Astrocyte (in vitro differentiated cells and primary cell): ENCODE data around the gene ITSN1. TPM values are rescaled to one million over a fixed set of nuclear protein-coding genes. Genes with fewer than 3 reads are reported as not detected.

Experiments used
- DNase-seq: peaks from one replicate; pipeline ENCODE4 v3.0.0-alpha.2; 2010; ENCODE audit warnings: low read depth
- FAIRE-seq: peaks from 2 replicates; lab custom pipeline; 2011; peaks lifted over from hg19 to GRCh38; lab: Jason Lieb, UNC
- H2AFZ ChIP-seq: 2 replicates; pipeline ENCODE4 v1.6.0; 2012; ENCODE audit warnings: low read depth, low read length, inconsistent platforms
- H3K27ac ChIP-seq: 2 replicates; pipeline ENCODE4 v1.5.1; 2011; ENCODE audit warnings: low read depth, low read length, inconsistent platforms
- H3K27me3 ChIP-seq: 2 replicates; pipeline ENCODE4 v1.6.0; 2011; ENCODE audit warnings: low read length, inconsistent platforms; ENCODE audit not compliant: insufficient read depth
- H3K36me3 ChIP-seq: 2 replicates; pipeline ENCODE4 v1.5.1; 2011; ENCODE audit warnings: low read length, inconsistent platforms; ENCODE audit not compliant: insufficient read depth
- H3K4me1 ChIP-seq: 2 replicates; pipeline ENCODE4 v1.5.1; 2011; ENCODE audit warnings: low read length, inconsistent platforms; ENCODE audit not compliant: insufficient read depth
- H3K4me2 ChIP-seq: 2 replicates; pipeline ENCODE4 v1.6.0; 2012; ENCODE audit warnings: low read length, inconsistent platforms
- H3K4me3 ChIP-seq: 2 replicates; pipeline ENCODE4 v1.5.1; 2011; ENCODE audit warnings: low read depth, mild to moderate bottlenecking, low read length, inconsistent platforms; ENCODE audit not compliant: insufficient read depth
- H3K79me2 ChIP-seq: 2 replicates; pipeline ENCODE4 v1.6.0; 2012; ENCODE audit warnings: mild to moderate bottlenecking, low read length, inconsistent platforms; ENCODE audit not compliant: insufficient read depth
- H3K9ac ChIP-seq: 2 replicates; pipeline ENCODE4 v1.6.0; 2012; ENCODE audit warnings: mild to moderate bottlenecking, low read length, inconsistent platforms
- H3K9me3 ChIP-seq: 2 replicates; pipeline ENCODE4 v1.5.1; 2012; ENCODE audit warnings: low read depth, mild to moderate bottlenecking, low read length, inconsistent platforms; ENCODE audit not compliant: insufficient read depth
- H4K20me1 ChIP-seq: 2 replicates; pipeline ENCODE4 v1.6.0; 2012; ENCODE audit warnings: low read length, inconsistent platforms; ENCODE audit not compliant: insufficient read depth
- H3K27ac Mint-ChIP-seq: one replicate; pipeline ENCODE4 v1.8.0; 2021; ENCODE audit warnings: mild to moderate bottlenecking, mixed read lengths; ENCODE audit not compliant: unreplicated experiment
- H3K27me3 Mint-ChIP-seq: one replicate; pipeline ENCODE4 v1.8.0; 2021; ENCODE audit warnings: low read depth, mixed read lengths; ENCODE audit not compliant: unreplicated experiment
- H3K36me3 Mint-ChIP-seq: one replicate; pipeline ENCODE4 v1.8.0; 2021; ENCODE audit warnings: low read depth, mixed read lengths; ENCODE audit not compliant: unreplicated experiment
- H3K4me1 Mint-ChIP-seq: one replicate; pipeline ENCODE4 v1.8.0; 2021; ENCODE audit warnings: low read depth, mixed read lengths; ENCODE audit not compliant: unreplicated experiment
- H3K4me3 Mint-ChIP-seq: one replicate; pipeline ENCODE4 v1.8.0; 2021; ENCODE audit warnings: mild to moderate bottlenecking, moderate library complexity, mixed read lengths; ENCODE audit not compliant: unreplicated experiment
- H3K9me3 Mint-ChIP-seq: one replicate; pipeline ENCODE4 v1.8.0; 2021; ENCODE audit warnings: mild to moderate bottlenecking, mixed read lengths; ENCODE audit not compliant: unreplicated experiment
- EZH2 ChIP-seq: IDR thresholded peaks from 2 replicates; pipeline ENCODE4 v1.6.1; 2012; ENCODE audit warnings: mild to moderate bottlenecking, low read length, inconsistent platforms; ENCODE audit not compliant: insufficient read depth
- total RNA-seq: library from RNA; stranded (reverse); gene quantifications from 2 replicates; pipeline ENCODE4 v1.2.1, GENCODE V29; 2021
- TF ChIP-seq, protein P1 (sequence below): IDR thresholded peaks from 2 replicates; pipeline ENCODE4 v1.5.1; 2011; ENCODE audit warnings: low read depth, mild to moderate bottlenecking, inconsistent platforms, low read length, moderate library complexity; ENCODE audit not compliant: insufficient read depth

ITSN1 gene
- total RNA-seq, 1 donor from 2014 or later, result 77.3 TPM

- FAIRE-seq, result no peak
- Mint-ChIP-seq H3K4me1 (peaks cover 20% of the 10 kb centered on the region), H3K27me3 (no peaks in the 10 kb centered on the region), H3K27ac (no peak overlapping the region), H3K4me3 (no peak overlapping the region), H3K36me3 (peaks cover 19% of the 10 kb centered on the region), H3K9me3 (no peaks in the 10 kb centered on the region)
- no peaks in the 10 kb centered on the region for H3K9me3 ChIP-seq
- peaks cover 7% of the 10 kb centered on the region for H3K4me1 ChIP-seq
- H3K36me3 ChIP-seq, result peaks cover 2% of the 10 kb centered on the region
- no peaks in the 10 kb centered on the region for H3K79me2 ChIP-seq
- no peak overlapping the region for H3K9ac ChIP-seq
- TF ChIP-seq EZH2, result no peak
- TF ChIP-seq, protein P1, sequence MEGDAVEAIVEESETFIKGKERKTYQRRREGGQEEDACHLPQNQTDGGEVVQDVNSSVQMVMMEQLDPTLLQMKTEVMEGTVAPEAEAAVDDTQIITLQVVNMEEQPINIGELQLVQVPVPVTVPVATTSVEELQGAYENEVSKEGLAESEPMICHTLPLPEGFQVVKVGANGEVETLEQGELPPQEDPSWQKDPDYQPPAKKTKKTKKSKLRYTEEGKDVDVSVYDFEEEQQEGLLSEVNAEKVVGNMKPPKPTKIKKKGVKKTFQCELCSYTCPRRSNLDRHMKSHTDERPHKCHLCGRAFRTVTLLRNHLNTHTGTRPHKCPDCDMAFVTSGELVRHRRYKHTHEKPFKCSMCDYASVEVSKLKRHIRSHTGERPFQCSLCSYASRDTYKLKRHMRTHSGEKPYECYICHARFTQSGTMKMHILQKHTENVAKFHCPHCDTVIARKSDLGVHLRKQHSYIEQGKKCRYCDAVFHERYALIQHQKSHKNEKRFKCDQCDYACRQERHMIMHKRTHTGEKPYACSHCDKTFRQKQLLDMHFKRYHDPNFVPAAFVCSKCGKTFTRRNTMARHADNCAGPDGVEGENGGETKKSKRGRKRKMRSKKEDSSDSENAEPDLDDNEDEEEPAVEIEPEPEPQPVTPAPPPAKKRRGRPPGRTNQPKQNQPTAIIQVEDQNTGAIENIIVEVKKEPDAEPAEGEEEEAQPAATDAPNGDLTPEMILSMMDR, result no peak
- no peak overlapping the region for H3K4me2 ChIP-seq
- DNase-seq, result peak; percentile 30
- H3K27ac ChIP-seq, result no peak overlapping the region
- no peak overlapping the region for H2AFZ ChIP-seq
- no peaks in the 10 kb centered on the region for H4K20me1 ChIP-seq
- no peaks in the 10 kb centered on the region for H3K27me3 ChIP-seq
- H3K4me3 ChIP-seq, result no peak overlapping the region
Measured at GRCh38 chr21:33731447-33731846, 89.1 kb downstream of the ITSN1 start.

DNA sequence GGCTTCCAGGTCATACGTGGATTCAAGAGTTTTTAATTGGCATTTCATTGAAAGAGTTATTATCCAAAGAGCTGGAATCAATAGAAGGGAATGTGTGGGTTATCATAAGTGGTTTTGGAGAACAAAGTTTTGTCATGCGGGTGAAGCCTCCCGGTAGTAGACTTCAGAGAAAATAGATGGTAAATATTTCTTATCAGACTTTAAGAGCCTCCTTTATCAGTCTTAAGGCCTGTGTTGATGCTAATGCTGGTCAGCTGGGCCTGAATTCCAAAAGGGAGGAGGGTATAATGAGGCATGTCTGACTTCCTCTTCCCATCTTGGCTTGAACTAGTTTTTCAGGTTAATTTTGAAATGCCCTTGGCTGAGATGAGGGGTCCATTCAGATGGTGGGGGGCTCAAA is 89.7 kb downstream of the ITSN1 start:
- H3K4me3 ChIP-seq, result no peak overlapping the region
- TF ChIP-seq, protein P1, result no peak
- TF ChIP-seq EZH2, result no peak
- DNase-seq (peak; percentile 48), FAIRE-seq (no peak)
- H2AFZ ChIP-seq, result no peak overlapping the region
- H3K27me3 Mint-ChIP-seq, result no peaks in the 10 kb centered on the region
- H4K20me1 ChIP-seq, result no peaks in the 10 kb centered on the region
- peaks cover 7% of the 10 kb centered on the region for H3K4me1 ChIP-seq
- no peaks in the 10 kb centered on the region for H3K9me3 ChIP-seq
- H3K27ac Mint-ChIP-seq, result no peak overlapping the region
- H3K36me3 ChIP-seq, result peaks cover 7% of the 10 kb centered on the region
- H3K9me3 Mint-ChIP-seq, result no peaks in the 10 kb centered on the region
- H3K36me3 Mint-ChIP-seq, result peaks cover 17% of the 10 kb centered on the region
- no peaks in the 10 kb centered on the region for H3K27me3 ChIP-seq
- no peak overlapping the region for H3K4me3 Mint-ChIP-seq
- no peak overlapping the region for H3K4me2 ChIP-seq
- no peak overlapping the region for H3K27ac ChIP-seq
- no peaks in the 10 kb centered on the region for H3K79me2 ChIP-seq
- no peak overlapping the region for H3K9ac ChIP-seq
- H3K4me1 Mint-ChIP-seq, result peaks cover 20% of the 10 kb centered on the region

GRCh38 chr21:33733601-33734000 is 91.3 kb downstream of the ITSN1 start:
- FAIRE-seq (no peak), DNase-seq (no peak)
- peaks cover 9% of the 10 kb centered on the region for H3K36me3 ChIP-seq
- H3K27me3 ChIP-seq, result no peaks in the 10 kb centered on the region
- H3K27ac ChIP-seq, result no peak overlapping the region
- H3K4me3 Mint-ChIP-seq, result no peak overlapping the region
- no peak overlapping the region for H3K27ac Mint-ChIP-seq
- H3K4me1 Mint-ChIP-seq, result peaks cover 20% of the 10 kb centered on the region
- H3K79me2 ChIP-seq, result no peaks in the 10 kb centered on the region
- H3K27me3 Mint-ChIP-seq, result no peaks in the 10 kb centered on the region
- H2AFZ ChIP-seq, result no peak overlapping the region
- no peaks in the 10 kb centered on the region for H3K9me3 Mint-ChIP-seq
- H3K36me3 Mint-ChIP-seq, result peaks cover 10% of the 10 kb centered on the region
- H3K4me2 ChIP-seq, result no peak overlapping the region
- no peaks in the 10 kb centered on the region for H3K9me3 ChIP-seq
- peaks cover 7% of the 10 kb centered on the region for H3K4me1 ChIP-seq
- H3K4me3 ChIP-seq, result no peak overlapping the region
- no peaks in the 10 kb centered on the region for H4K20me1 ChIP-seq
- H3K9ac ChIP-seq, result no peak overlapping the region
- TF ChIP-seq, protein P1, result no peak
- no peak for TF ChIP-seq EZH2
